K562 (cell line): ENCODE data around the gene CPT1A. TPM values are rescaled to one million over a fixed set of nuclear protein-coding genes. Genes with fewer than 3 reads are reported as not detected.

Experiments used
- HSF4 ChIP-seq: fragments of 250-450 bp; sonication (Bioruptor Pico); IDR thresholded peaks from 2 replicates; pipeline ENCODE4 v2.1.2; 2022; ENCODE audit warnings: mild to moderate bottlenecking, moderate library complexity, borderline replicate concordance
- NCOA6 ChIP-seq: fragments of 450-650 bp; IDR thresholded peaks from 2 replicates; pipeline ENCODE4 v1.6.1; 2017; ENCODE audit warnings: mild to moderate bottlenecking
- RBM17 ChIP-seq: fragments of 200-400 bp; formaldehyde crosslinking; IDR thresholded peaks from 2 replicates; pipeline ENCODE4 v1.6.1; 2017; ENCODE audit warnings: low read depth, mild to moderate bottlenecking, low read length, borderline replicate concordance
- RBM34 ChIP-seq: fragments of 200-400 bp; formaldehyde crosslinking; IDR thresholded peaks from 2 replicates; pipeline ENCODE4 v1.6.1; 2018; ENCODE audit warnings: low read length, borderline replicate concordance; ENCODE audit not compliant: insufficient read depth
- ZNF717 ChIP-seq: fragments of 250-450 bp; sonication (Bioruptor Pico); IDR thresholded peaks from 2 replicates; pipeline ENCODE4 v1.5.0; 2021
- polyA plus RNA-seq, 8 experiments: library from polyadenylated mRNA; depleted of rRNA in 4 of 8; stranded (reverse) in 5 of 8; unstranded in 3 of 8; fragments of >200 nt; fragmentation: Nextera tagmentation in 2 of 8; fragmentation: Illumina TruSeq in 1 of 8; extraction: Ambion mirVana in 2 of 8; extraction: Trizol in 1 of 8; gene quantifications; 2 replicates each; pipeline versions ENCODE4 v1.2.1 to v1.2.3, GENCODE V29; 2011 to 2014; ENCODE audit warnings: inconsistent platforms in 1 of 8, missing spikeins in 1 of 8
- total RNA-seq, 7 experiments: library from RNA; depleted of rRNA in 6 of 7; stranded (reverse); fragments of >200 nt in 6 of 7; fragmentation: Illumina TruSeq in 2 of 7; extraction: Trizol in 2 of 7; gene quantifications; 2 replicates each; pipeline versions ENCODE4 v1.2.1 to v1.2.3, GENCODE V29; 2011 to 2021; ENCODE audit warnings: low replicate concordance in 1 of 7
- TF ChIP-seq, protein P1 (sequence below): sonication (generic); formaldehyde crosslinking; IDR thresholded peaks from 2 replicates; pipeline ENCODE4 v1.8.0; 2023; ENCODE audit warnings: missing genetic modification reagents, mild to moderate bottlenecking, borderline replicate concordance
- TF ChIP-seq, protein P2 (sequence below): fragments of 450-650 bp; formaldehyde crosslinking; IDR thresholded peaks from 2 replicates; pipeline ENCODE4 v1.4.0; 2020; ENCODE audit warnings: mild to moderate bottlenecking, moderate library complexity
- TF ChIP-seq, protein P3 (sequence below), 2 experiments: fragments of 150-350 bp in 1 of 2; IDR thresholded peaks; 2 replicates each; pipeline ENCODE4 v1.6.1; 2012 to 2016; ENCODE audit warnings: low read depth in 2 of 2, low read length in 2 of 2, mild to moderate bottlenecking in 1 of 2, moderate library complexity in 1 of 2

The CPT1A gene
- total and polyA plus RNA-seq, 9 of the 15 experiments (the other 6 are each of a cell fraction or from before 2014, with no cell fraction given), result 2.6 to 29.1 (median 12.3) TPM

DNA sequence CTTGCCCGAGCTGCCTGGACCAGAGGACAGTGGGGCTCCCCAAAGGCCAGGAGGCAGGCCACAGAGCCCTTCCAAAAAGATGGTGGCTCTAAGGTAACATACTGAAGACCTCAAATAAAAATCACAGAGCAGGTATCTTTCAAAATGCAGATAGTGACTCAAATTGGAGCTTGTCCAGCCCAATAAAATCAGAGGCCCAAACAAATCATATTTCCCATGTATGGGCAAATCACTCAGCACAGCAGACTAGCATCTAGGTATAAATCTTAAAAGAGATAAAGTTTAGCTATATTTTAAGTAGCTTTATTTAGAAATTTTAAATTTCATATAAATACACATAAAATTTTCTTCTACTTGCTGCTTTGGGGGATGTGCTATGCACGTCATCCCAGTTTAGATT, 93.7 kb downstream of the CPT1A start (continued):
- TF ChIP-seq, protein P1, sequence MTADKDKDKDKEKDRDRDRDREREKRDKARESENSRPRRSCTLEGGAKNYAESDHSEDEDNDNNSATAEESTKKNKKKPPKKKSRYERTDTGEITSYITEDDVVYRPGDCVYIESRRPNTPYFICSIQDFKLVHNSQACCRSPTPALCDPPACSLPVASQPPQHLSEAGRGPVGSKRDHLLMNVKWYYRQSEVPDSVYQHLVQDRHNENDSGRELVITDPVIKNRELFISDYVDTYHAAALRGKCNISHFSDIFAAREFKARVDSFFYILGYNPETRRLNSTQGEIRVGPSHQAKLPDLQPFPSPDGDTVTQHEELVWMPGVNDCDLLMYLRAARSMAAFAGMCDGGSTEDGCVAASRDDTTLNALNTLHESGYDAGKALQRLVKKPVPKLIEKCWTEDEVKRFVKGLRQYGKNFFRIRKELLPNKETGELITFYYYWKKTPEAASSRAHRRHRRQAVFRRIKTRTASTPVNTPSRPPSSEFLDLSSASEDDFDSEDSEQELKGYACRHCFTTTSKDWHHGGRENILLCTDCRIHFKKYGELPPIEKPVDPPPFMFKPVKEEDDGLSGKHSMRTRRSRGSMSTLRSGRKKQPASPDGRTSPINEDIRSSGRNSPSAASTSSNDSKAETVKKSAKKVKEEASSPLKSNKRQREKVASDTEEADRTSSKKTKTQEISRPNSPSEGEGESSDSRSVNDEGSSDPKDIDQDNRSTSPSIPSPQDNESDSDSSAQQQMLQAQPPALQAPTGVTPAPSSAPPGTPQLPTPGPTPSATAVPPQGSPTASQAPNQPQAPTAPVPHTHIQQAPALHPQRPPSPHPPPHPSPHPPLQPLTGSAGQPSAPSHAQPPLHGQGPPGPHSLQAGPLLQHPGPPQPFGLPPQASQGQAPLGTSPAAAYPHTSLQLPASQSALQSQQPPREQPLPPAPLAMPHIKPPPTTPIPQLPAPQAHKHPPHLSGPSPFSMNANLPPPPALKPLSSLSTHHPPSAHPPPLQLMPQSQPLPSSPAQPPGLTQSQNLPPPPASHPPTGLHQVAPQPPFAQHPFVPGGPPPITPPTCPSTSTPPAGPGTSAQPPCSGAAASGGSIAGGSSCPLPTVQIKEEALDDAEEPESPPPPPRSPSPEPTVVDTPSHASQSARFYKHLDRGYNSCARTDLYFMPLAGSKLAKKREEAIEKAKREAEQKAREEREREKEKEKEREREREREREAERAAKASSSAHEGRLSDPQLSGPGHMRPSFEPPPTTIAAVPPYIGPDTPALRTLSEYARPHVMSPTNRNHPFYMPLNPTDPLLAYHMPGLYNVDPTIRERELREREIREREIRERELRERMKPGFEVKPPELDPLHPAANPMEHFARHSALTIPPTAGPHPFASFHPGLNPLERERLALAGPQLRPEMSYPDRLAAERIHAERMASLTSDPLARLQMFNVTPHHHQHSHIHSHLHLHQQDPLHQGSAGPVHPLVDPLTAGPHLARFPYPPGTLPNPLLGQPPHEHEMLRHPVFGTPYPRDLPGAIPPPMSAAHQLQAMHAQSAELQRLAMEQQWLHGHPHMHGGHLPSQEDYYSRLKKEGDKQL (CRISPR knock-in tag), result no peak
- TF ChIP-seq ZNF717 (CRISPR knock-in tag), result no peak
- TF ChIP-seq, protein P2, sequence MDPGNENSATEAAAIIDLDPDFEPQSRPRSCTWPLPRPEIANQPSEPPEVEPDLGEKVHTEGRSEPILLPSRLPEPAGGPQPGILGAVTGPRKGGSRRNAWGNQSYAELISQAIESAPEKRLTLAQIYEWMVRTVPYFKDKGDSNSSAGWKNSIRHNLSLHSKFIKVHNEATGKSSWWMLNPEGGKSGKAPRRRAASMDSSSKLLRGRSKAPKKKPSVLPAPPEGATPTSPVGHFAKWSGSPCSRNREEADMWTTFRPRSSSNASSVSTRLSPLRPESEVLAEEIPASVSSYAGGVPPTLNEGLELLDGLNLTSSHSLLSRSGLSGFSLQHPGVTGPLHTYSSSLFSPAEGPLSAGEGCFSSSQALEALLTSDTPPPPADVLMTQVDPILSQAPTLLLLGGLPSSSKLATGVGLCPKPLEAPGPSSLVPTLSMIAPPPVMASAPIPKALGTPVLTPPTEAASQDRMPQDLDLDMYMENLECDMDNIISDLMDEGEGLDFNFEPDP (CRISPR knock-in tag), result no peak
- TF ChIP-seq RBM34, result no peak
- no peak for TF ChIP-seq HSF4 (CRISPR knock-in tag)
- no peak for TF ChIP-seq RBM17
- TF ChIP-seq NCOA6, result no peak
- TF ChIP-seq, protein P3, sequence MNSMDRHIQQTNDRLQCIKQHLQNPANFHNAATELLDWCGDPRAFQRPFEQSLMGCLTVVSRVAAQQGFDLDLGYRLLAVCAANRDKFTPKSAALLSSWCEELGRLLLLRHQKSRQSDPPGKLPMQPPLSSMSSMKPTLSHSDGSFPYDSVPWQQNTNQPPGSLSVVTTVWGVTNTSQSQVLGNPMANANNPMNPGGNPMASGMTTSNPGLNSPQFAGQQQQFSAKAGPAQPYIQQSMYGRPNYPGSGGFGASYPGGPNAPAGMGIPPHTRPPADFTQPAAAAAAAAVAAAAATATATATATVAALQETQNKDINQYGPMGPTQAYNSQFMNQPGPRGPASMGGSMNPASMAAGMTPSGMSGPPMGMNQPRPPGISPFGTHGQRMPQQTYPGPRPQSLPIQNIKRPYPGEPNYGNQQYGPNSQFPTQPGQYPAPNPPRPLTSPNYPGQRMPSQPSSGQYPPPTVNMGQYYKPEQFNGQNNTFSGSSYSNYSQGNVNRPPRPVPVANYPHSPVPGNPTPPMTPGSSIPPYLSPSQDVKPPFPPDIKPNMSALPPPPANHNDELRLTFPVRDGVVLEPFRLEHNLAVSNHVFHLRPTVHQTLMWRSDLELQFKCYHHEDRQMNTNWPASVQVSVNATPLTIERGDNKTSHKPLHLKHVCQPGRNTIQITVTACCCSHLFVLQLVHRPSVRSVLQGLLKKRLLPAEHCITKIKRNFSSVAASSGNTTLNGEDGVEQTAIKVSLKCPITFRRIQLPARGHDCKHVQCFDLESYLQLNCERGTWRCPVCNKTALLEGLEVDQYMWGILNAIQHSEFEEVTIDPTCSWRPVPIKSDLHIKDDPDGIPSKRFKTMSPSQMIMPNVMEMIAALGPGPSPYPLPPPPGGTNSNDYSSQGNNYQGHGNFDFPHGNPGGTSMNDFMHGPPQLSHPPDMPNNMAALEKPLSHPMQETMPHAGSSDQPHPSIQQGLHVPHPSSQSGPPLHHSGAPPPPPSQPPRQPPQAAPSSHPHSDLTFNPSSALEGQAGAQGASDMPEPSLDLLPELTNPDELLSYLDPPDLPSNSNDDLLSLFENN (IDR thresholded peaks at IDR 0.05; ENCODE audit: low read depth in 2 of 2, low read length in 2 of 2), result no peak
